Activated T-cell treated with anti-CD3 and anti-CD28 coated beads, Interleukin-2, amount 50 U/mL, for 72 hours (primary cell): ENCODE measurements around the gene ITSN2. TPM values are rescaled to one million over a fixed set of nuclear protein-coding genes. Genes with fewer than 3 reads are reported as not detected.
"Not testable (repeated sequence)": the region's sequence is repeated elsewhere in the genome, so short reads cannot be mapped to it uniquely, and the experiment has no call there.

Source experiments
- ATAC-seq, 2 donors: fragments of 150-1000 bp; cut with Tn5 transposase; replicated peaks in 1 of 2; 2 replicates each; pipeline ENCODE4 v1.10.0; 2021; ENCODE audit warnings: moderate library complexity in 2 of 2, mild to moderate bottlenecking in 1 of 2
- DNase-seq, 2 donors: peaks; one replicate each; pipeline ENCODE4 v3.0.0; 2021 to 2022; ENCODE audit warnings: mixed read lengths in 1 of 2
- H3K27ac Mint-ChIP-seq: one replicate; pipeline ENCODE4 v1.8.0; 2022; ENCODE audit warnings: mild to moderate bottlenecking, moderate library complexity, mixed read lengths
- H3K27me3 Mint-ChIP-seq: one replicate; pipeline ENCODE4 v1.8.0; 2022; ENCODE audit warnings: low read depth, mixed read lengths
- H3K36me3 Mint-ChIP-seq, 2 donors: one replicate each; pipeline ENCODE4 v1.8.0; 2022; ENCODE audit warnings: mixed read lengths in 2 of 2, mild to moderate bottlenecking in 1 of 2; ENCODE audit not compliant: insufficient read depth in 2 of 2
- H3K4me1 Mint-ChIP-seq: one replicate; pipeline ENCODE4 v1.8.0; 2022; ENCODE audit warnings: low read depth, mixed read lengths
- H3K4me3 Mint-ChIP-seq, 2 donors: one replicate each; pipeline ENCODE4 v1.8.0; 2022; ENCODE audit warnings: mild to moderate bottlenecking in 2 of 2, mixed read lengths in 2 of 2, moderate library complexity in 2 of 2
- H3K9me3 Mint-ChIP-seq, 2 donors: one replicate each; pipeline ENCODE4 v1.8.0; 2022; ENCODE audit warnings: mixed read lengths in 2 of 2
- total RNA-seq, 2 donors: library from RNA; stranded (reverse); gene quantifications; one replicate each; pipeline ENCODE4 v1.2.3, GENCODE V29; 2022

Gene ITSN2
- 10 to 100 TPM; 63.4 to 72.4 TPM for total RNA-seq

DNA sequence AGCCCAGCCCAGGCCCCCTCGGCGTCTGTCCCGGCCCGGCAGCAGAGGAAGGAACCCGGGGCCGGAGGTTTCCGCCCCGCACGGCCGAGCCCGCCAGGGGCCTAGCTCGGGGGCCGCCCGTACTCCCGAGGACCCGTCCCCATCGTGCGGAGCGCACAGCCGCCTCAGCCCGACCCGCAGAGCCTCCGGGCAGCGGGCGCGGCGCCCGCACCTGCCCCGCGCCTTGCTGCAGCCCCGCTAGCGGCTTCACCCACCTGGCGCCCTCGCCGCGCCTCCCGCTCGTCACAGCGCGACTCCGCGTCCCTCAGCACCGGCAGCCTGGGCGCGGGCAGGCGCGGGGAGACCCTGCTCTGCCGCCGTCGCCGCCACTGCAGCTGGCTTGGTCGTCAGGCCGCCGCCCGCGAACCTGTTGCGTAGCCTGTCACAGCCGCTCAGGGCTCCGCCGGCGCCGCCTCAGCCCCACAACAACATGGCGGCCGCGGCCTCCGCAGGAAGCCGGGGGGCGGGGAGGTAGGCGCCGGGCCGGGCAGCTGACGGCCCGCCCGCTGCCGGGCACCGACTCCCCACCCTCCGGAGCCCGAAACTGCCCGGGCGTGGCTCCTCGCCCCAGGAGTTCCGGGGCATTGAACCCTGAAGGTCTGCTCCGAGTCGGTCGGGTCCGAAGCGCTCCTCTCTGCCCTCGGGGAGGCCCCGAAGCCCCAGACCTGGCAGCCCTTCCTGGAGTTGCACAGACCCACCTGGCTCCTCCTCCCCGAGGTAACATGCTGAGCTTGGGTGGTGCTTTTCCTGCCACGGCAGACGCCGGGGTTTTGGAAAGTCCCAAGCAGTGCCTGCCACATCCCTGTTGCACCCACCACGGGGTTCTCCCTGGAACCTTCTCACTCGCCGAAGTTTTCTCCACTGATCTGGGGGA is at the start of gene ITSN2:
Gene ITSN2, minus strand, starts transcription at position 487 of the 913 bp plus-strand sequence. CDS start 32,454 bp downstream, outside the sequence.
- H3K27ac Mint-ChIP-seq: peak within 1 kb of the TSS; percentile 97
- ATAC-seq (peak; percentile 93 to 95), DNase-seq (peak; percentile 88)
- no peaks in the 10 kb centered on the region for H3K9me3 Mint-ChIP-seq
- peaks cover 40% of the 10 kb centered on the region for H3K4me1 Mint-ChIP-seq
- H3K27me3 Mint-ChIP-seq: no peaks in the 10 kb centered on the region
- H3K4me3 Mint-ChIP-seq: peak within 1 kb of the TSS; percentile 71 to 99
- peaks cover 0 to 5% of the 10 kb centered on the region in 2 donors for H3K36me3 Mint-ChIP-seq

- Mint-ChIP-seq H3K4me1 (no peaks in the 10 kb centered on the region), H3K27me3 (peaks cover 6% of the 10 kb centered on the region), H3K27ac (no peak overlapping the region), H3K9me3 (no peaks in the 10 kb centered on the region), H3K4me3 (no peak overlapping the region), H3K36me3 (no peaks in the 10 kb centered on the region)
- ATAC-seq (no peak), DNase-seq (no peak)
Observed at GRCh38 chr2:24409171-24409570, 48.8 kb upstream of the ITSN2 start.

DNA sequence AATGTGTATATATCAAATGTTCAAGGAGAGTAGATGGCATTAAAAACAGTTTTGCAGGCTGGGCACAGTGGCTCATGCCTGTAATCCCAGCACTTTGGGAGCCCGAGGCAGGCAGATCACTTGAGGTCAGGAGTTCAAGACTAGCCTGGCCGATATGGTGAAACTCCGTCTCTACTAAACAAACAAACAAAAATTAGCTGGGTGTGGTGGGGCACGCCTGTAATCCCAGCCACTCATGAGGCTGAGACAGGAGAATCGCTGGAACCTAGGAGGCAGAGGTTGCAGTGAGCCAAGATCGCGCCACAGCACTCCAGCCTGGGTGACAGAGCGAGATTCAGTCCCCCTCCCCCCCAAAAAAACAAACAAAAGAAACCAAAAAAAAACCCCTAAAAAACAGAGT is 48.4 kb upstream of the ITSN2 start:
- H3K36me3 Mint-ChIP-seq, ATAC-seq, H3K4me3 Mint-ChIP-seq, DNase-seq, H3K27ac Mint-ChIP-seq, H3K4me1 Mint-ChIP-seq, H3K9me3 Mint-ChIP-seq: not testable (repeated sequence)
- H3K27me3 Mint-ChIP-seq: peaks cover 11% of the 10 kb centered on the region

GRCh38 chr2:24404491-24404921 is 44.2 kb upstream of the ITSN2 start:
- H3K27me3 Mint-ChIP-seq: peaks cover 8% of the 10 kb centered on the region
- no peak overlapping the region for H3K27ac Mint-ChIP-seq
- H3K4me1 Mint-ChIP-seq: peaks cover 18% of the 10 kb centered on the region
- DNase-seq (no peak), ATAC-seq (no peak)
- no peaks in the 10 kb centered on the region for H3K36me3 Mint-ChIP-seq
- peaks cover 0 to 1% of the 10 kb centered on the region in 2 donors for H3K9me3 Mint-ChIP-seq
- no peak overlapping the region for H3K4me3 Mint-ChIP-seq

GRCh38 chr2:24403832-24404212 is 43.5 kb upstream of the ITSN2 start:
- Mint-ChIP-seq H3K36me3 (no peaks in the 10 kb centered on the region), H3K4me1 (peaks cover 18% of the 10 kb centered on the region), H3K27ac (no peak overlapping the region), H3K9me3 (peaks cover 0 to 1% of the 10 kb centered on the region in 2 donors), H3K4me3 (no peak overlapping the region), H3K27me3 (peaks cover 8% of the 10 kb centered on the region)
- ATAC-seq: no peak
- DNase-seq: no peak

DNA sequence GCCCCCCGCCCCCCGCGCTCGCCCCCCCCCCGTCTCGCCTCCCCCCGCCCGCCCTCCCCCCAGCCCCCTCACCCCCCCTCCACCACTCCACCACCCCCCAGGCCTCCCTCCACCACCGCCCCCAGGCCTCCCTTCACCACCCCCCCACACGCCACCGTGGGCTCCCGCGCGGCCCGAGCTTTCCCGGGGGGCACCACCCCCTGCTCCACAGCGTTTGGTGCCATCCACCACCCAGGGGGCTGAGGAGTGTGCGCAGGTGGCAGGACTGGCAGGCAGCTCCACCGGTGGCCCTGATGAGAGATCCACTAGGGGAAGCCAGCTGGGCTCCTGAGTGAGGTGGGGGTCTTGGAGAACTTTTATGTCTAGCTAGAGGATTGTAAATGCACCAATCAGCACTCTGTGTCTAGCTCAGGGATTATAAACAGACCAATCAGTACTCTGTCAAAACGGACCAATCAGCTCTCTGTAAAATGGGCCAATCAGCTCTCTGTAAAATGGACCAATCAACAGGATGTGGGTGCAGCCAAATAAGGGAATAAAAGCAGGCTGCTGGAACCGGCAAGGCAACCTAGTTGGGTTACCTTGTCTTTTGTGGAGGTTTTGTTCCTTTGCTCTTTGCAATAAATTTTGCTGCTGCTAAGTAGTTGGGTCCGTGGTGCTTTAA is 43.0 kb upstream of the ITSN2 start:
- ATAC-seq (no peak), DNase-seq (no peak)
- H3K27ac Mint-ChIP-seq: no peak overlapping the region
- H3K9me3 Mint-ChIP-seq: peaks cover 0 to 1% of the 10 kb centered on the region in 2 donors
- no peaks in the 10 kb centered on the region for H3K36me3 Mint-ChIP-seq
- peaks cover 18% of the 10 kb centered on the region for H3K4me1 Mint-ChIP-seq
- H3K27me3 Mint-ChIP-seq: peaks cover 8% of the 10 kb centered on the region
- H3K4me3 Mint-ChIP-seq: no peak overlapping the region

DNA sequence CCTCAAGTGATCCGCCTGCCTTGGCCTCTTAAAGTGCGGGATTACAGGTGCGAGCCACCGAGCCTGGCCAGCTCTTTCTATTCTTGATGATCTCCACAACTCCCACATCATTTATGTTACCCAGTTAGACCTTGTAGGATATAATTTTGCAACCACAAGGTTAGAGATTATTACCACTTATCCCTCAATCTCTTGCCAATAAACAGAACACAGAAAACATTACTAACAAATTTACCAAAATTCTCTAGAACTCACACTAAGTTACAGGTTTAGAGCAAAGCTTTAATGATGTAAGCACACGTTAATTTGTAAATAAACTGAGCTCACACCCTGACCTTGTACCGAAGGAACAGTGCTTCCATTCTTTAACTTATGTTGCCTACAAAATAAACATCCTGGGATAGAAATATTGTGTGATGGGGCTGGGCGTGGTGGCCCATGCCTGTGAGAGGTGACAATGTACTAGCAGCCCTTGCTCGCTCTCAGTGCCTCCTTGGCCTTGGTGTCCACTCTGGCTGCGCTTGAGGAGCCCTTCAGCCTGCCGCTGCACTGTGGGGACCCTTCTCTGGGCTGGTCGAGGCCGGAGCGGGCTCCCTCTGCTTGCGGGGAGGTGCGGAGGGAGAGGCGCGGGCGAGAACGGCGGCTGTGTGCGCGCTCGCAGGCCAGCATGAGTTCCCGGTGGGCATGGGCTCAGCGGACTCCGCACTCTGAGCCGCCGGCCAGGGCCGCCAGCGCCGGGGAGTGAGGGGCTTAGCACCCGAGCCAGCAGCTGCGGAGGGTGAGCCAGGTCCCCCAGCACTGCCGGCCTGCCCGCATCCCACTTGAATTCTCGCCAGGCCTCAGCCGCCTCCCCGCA is 42.1 kb upstream of the ITSN2 start:
- no peak overlapping the region for H3K4me3 Mint-ChIP-seq
- DNase-seq (no peak), ATAC-seq (no peak)
- no peaks in the 10 kb centered on the region for H3K36me3 Mint-ChIP-seq
- H3K4me1 Mint-ChIP-seq: peaks cover 18% of the 10 kb centered on the region
- H3K27me3 Mint-ChIP-seq: peaks cover 8% of the 10 kb centered on the region
- H3K27ac Mint-ChIP-seq: no peak overlapping the region
- peaks cover 0 to 1% of the 10 kb centered on the region in 2 donors for H3K9me3 Mint-ChIP-seq

- DNase-seq: no peak
- Mint-ChIP-seq H3K27ac (no peak overlapping the region), H3K4me1 (peaks cover 18% of the 10 kb centered on the region), H3K27me3 (peaks cover 15% of the 10 kb centered on the region), H3K36me3 (no peaks in the 10 kb centered on the region), H3K9me3 (peaks cover 0 to 1% of the 10 kb centered on the region in 2 donors), H3K4me3 (no peak overlapping the region)
- no peak for ATAC-seq
Observed at GRCh38 chr2:24400207-24400907, 40.0 kb upstream of the ITSN2 start.

GRCh38 chr2:24399434-24400206 is 39.3 kb upstream of the ITSN2 start:
- DNase-seq: no peak
- Mint-ChIP-seq H3K4me3 (no peak overlapping the region), H3K9me3 (peaks cover 0 to 1% of the 10 kb centered on the region in 2 donors), H3K36me3 (no peaks in the 10 kb centered on the region), H3K27me3 (peaks cover 15% of the 10 kb centered on the region), H3K27ac (no peak overlapping the region), H3K4me1 (peaks cover 18% of the 10 kb centered on the region)
- ATAC-seq: no peak

DNA sequence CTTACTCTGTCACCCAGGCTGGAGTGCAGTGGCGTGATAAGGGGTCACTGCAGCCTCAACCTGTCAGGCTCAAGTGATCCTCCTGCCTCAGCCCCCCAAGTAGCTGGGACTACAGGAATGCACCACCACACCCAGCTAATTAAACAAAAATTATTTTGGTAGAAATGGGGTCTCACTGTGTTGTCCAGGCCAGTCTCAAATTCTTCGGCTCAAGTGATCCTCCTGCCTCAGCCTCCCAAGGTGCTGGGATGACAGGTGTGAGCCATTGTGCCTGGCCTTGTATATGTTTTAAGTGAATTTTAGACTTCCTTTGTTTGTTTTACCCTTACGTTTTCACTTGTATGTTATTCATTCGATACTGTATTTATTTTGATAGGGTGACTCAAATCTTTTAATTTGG is 34.7 kb upstream of the ITSN2 start:
- H3K27me3 Mint-ChIP-seq: peaks cover 7% of the 10 kb centered on the region

GRCh38 chr2:24392542-24393059 is 32.3 kb upstream of the ITSN2 start:
- Mint-ChIP-seq H3K27ac (no peak overlapping the region), H3K36me3 (no peaks in the 10 kb centered on the region), H3K4me1 (no peaks in the 10 kb centered on the region), H3K9me3 (no peaks in the 10 kb centered on the region), H3K27me3 (peaks cover 7% of the 10 kb centered on the region), H3K4me3 (no peak overlapping the region)
- DNase-seq (no peak), ATAC-seq (no peak)

More for the DNA sequence above, 34.7 kb upstream of the ITSN2 start:
- no peaks in the 10 kb centered on the region for H3K36me3 Mint-ChIP-seq
- no peak overlapping the region for H3K27ac Mint-ChIP-seq
- peaks cover 0 to 1% of the 10 kb centered on the region in 2 donors for H3K9me3 Mint-ChIP-seq
- DNase-seq: no peak
- no peak for ATAC-seq
- H3K4me3 Mint-ChIP-seq: no peak overlapping the region
- no peaks in the 10 kb centered on the region for H3K4me1 Mint-ChIP-seq
